Chondrocyte (in vitro differentiated cells): ENCODE data around the gene FREY1. TPM values are rescaled to one million over a fixed set of nuclear protein-coding genes. Genes with fewer than 3 reads are reported as not detected.
A peak's percentile ranks its signal among the peaks of the same experiment; 100 is the strongest.
"Not testable (repeated sequence)": the region's sequence is repeated elsewhere in the genome, so short reads cannot be mapped to it uniquely, and the experiment has no call there.

Source experiments
- DNase-seq: peaks from one replicate; pipeline ENCODE4 v3.0.0; 2021; ENCODE audit warnings: mixed read lengths, low spot score
- H3K27ac Mint-ChIP-seq: one replicate; pipeline ENCODE4 v1.8.0; 2021; ENCODE audit warnings: mild to moderate bottlenecking, moderate library complexity, mixed read lengths; ENCODE audit not compliant: unreplicated experiment
- H3K27me3 Mint-ChIP-seq: 2 replicates; pipeline ENCODE4 v1.8.0; 2021; ENCODE audit warnings: low read depth, mixed read lengths
- H3K36me3 Mint-ChIP-seq: 2 replicates; pipeline ENCODE4 v1.8.0; 2021; ENCODE audit warnings: low read depth, mixed read lengths
- H3K4me1 Mint-ChIP-seq: 2 replicates; pipeline ENCODE4 v1.8.0; 2021; ENCODE audit warnings: low read depth, mild to moderate bottlenecking, mixed read lengths
- H3K4me3 Mint-ChIP-seq: one replicate; pipeline ENCODE4 v1.8.0; 2021; ENCODE audit warnings: mild to moderate bottlenecking, moderate library complexity, mixed read lengths; ENCODE audit not compliant: unreplicated experiment
- H3K9me3 Mint-ChIP-seq: 2 replicates; pipeline ENCODE4 v1.8.0; 2021; ENCODE audit warnings: low read depth, mixed read lengths
- total RNA-seq: library from RNA; stranded (reverse); gene quantifications from 3 replicates; pipeline ENCODE4 v1.2.1, GENCODE V29; 2021
- TF ChIP-seq, protein P1 (sequence below): fragments of 200-600 bp; sonication (generic); IDR thresholded peaks from 2 replicates; pipeline ENCODE4 v1.5.0; 2021; ENCODE audit warnings: antibody characterized with exemption, mild to moderate bottlenecking, moderate library complexity

The FREY1 gene
- total RNA-seq, 1 donor from 2014 or later: 0.80 TPM

DNA sequence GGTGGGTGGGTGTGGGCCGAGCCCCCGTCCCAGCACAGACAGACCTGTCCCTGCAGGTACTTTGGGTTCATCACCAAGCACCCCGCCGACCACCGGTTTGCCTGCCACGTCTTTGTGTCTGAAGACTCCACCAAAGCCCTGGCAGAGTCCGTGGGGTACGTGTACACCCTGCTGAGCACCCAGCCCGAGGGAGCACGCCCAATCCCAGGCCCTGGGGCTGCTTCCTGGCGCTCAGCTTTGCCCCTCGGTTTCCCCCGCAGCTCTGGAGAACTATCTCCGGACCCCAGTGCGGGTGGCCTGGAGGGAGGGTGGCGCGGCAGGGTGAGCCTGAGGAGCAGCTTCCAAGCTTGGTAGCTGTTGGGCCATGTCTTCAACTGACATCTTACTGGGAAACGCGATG, 2.0 kb downstream of the FREY1 start:
- Mint-ChIP-seq H3K9me3 (no peaks in the 10 kb centered on the region), H3K4me3 (no peak overlapping the region), H3K36me3 (no peaks in the 10 kb centered on the region), H3K27me3 (no peaks in the 10 kb centered on the region), H3K27ac (no peak overlapping the region), H3K4me1 (peaks cover 9% of the 10 kb centered on the region)
- DNase-seq: no peak
- TF ChIP-seq, protein P1, sequence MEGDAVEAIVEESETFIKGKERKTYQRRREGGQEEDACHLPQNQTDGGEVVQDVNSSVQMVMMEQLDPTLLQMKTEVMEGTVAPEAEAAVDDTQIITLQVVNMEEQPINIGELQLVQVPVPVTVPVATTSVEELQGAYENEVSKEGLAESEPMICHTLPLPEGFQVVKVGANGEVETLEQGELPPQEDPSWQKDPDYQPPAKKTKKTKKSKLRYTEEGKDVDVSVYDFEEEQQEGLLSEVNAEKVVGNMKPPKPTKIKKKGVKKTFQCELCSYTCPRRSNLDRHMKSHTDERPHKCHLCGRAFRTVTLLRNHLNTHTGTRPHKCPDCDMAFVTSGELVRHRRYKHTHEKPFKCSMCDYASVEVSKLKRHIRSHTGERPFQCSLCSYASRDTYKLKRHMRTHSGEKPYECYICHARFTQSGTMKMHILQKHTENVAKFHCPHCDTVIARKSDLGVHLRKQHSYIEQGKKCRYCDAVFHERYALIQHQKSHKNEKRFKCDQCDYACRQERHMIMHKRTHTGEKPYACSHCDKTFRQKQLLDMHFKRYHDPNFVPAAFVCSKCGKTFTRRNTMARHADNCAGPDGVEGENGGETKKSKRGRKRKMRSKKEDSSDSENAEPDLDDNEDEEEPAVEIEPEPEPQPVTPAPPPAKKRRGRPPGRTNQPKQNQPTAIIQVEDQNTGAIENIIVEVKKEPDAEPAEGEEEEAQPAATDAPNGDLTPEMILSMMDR: no peak

DNA sequence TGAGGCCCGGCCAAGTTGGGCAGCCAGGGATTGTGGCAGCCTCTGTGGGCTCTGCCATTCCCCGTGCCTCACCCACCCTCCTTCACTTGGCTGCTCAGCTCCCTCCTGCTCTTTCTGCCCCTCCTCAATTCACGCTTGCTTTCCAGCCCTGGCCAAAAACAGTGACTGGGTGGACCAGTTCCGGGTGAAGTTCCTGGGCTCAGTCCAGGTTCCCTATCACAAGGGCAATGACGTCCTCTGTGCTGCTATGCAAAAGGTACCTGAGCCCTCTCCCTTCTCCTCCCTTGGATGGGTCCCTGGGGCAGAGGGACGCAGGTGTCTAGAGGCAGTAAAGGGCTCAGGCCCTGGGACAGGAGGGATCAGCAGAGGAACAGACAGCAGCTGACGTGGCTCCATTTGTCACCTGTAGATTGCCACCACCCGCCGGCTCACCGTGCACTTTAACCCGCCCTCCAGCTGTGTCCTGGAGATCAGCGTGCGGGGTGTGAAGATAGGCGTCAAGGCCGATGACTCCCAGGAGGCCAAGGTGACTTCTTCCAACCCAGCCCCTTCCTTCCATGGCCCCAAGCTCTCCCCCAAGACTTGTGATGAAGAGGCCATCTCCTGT, 2.7 kb downstream of the FREY1 start:
- Mint-ChIP-seq H3K9me3 (no peaks in the 10 kb centered on the region), H3K27me3 (no peaks in the 10 kb centered on the region), H3K4me1 (peaks cover 9% of the 10 kb centered on the region), H3K36me3 (no peaks in the 10 kb centered on the region), H3K27ac (no peak overlapping the region), H3K4me3 (no peak overlapping the region)
- no peak for DNase-seq
- TF ChIP-seq, protein P1: no peak

DNA sequence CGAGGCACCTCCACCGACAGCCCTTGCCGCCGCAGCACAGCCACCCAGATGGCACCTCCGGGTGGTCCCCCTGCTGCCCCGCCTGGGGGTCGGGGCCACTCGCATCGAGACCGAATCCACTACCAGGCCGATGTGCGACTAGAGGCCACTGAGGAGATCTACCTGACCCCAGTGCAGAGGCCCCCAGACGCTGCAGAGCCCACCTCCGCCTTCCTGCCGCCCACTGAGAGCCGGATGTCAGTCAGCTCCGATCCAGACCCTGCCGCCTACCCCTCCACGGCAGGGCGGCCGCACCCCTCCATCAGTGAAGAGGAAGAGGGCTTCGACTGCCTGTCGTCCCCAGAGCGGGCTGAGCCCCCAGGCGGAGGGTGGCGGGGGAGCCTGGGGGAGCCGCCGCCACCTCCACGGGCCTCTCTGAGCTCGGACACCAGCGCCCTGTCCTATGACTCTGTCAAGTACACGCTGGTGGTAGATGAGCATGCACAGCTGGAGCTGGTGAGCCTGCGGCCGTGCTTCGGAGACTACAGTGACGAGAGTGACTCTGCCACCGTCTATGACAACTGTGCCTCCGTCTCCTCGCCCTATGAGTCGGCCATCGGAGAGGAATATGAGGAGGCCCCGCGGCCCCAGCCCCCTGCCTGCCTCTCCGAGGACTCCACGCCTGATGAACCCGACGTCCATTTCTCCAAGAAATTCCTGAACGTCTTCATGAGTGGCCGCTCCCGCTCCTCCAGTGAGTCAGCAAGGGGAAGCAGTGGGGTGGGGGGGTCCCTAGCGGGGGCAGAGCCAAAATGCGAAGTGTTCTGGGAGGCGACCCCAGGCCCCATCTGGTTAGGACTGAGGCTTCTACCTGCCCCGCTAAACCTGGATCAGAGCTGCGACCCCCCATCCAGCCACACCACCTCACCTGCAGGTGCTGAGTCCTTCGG, 4.4 kb downstream of the FREY1 start:
- H3K4me3 Mint-ChIP-seq: no peak overlapping the region

DNA sequence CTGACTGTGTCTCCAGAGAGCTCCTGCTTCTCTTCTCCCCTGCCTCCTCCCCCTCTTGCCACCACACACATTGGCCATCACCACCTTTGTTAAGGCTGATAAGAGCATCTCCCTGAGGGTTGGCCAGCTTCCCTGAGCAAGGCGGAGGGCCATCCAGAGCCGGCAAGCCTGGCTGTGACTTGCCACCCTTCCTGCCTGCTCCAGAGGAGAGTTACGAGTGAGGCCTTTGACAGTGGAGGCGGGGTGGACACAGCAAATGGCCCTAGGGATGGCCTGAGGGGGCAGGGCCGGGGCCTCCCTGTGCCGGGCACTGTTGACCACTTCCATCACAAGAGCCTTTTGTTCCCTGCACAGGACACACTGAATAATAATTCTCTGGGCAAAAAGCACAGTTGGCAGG, 5.4 kb downstream of the FREY1 start:
- H3K4me3 Mint-ChIP-seq: peak overlapping the region; percentile 16
- no peaks in the 10 kb centered on the region for H3K9me3 Mint-ChIP-seq
- no peaks in the 10 kb centered on the region for H3K27me3 Mint-ChIP-seq
- TF ChIP-seq, protein P1: no peak
- H3K27ac Mint-ChIP-seq: no peak overlapping the region
- no peak for DNase-seq
- H3K36me3 Mint-ChIP-seq: no peaks in the 10 kb centered on the region
- peaks cover 9% of the 10 kb centered on the region for H3K4me1 Mint-ChIP-seq

More for the DNA sequence above, 4.4 kb downstream of the FREY1 start:
- Mint-ChIP-seq H3K9me3 (no peaks in the 10 kb centered on the region), H3K4me1 (peaks cover 9% of the 10 kb centered on the region), H3K27me3 (no peaks in the 10 kb centered on the region), H3K36me3 (no peaks in the 10 kb centered on the region), H3K27ac (no peak overlapping the region)
- peak; percentile 91 for DNase-seq
- TF ChIP-seq, protein P1: no peak

DNA sequence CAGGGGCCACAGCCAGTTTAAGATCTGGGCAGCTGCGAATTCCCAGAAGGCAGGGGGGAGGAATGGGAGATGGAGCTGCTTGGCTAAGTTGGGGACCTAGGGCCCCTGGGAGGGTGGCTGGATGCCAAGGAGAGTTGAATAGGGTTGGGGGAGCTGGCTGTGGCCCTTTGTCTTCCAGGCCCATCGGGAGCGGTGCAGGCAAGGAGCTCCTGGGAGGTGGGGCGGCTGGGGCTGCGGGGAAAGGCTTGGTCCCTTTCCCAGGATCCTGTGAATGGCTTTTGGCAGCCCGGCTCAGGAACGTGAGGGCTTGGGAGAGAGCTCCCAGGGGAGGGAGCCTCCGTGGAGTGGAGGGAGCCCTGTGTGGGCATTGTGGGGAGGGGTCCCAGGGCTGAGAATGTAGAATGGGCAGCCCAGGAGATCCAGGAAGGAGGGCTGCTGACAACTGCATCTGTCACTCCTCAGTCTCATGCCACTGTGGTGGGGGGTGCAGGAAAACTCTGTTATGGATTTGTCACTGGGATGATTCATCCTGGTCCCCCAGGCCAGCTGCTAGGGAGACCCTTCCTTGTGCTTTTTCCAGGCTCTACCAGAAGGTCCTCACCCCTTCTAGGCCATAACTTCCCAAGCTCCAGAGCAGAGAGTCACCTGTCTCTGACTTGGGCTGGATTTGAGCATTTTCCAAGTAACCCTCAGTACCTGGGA, 6.0 kb downstream of the FREY1 start:
- H3K4me1 Mint-ChIP-seq: peaks cover 9% of the 10 kb centered on the region
- H3K27me3 Mint-ChIP-seq: no peaks in the 10 kb centered on the region
- TF ChIP-seq, protein P1: no peak
- H3K27ac Mint-ChIP-seq: peak overlapping the region; percentile 3
- H3K4me3 Mint-ChIP-seq: peak overlapping the region; percentile 64
- peak; percentile 85 for DNase-seq
- no peaks in the 10 kb centered on the region for H3K9me3 Mint-ChIP-seq
- H3K36me3 Mint-ChIP-seq: no peaks in the 10 kb centered on the region

DNA sequence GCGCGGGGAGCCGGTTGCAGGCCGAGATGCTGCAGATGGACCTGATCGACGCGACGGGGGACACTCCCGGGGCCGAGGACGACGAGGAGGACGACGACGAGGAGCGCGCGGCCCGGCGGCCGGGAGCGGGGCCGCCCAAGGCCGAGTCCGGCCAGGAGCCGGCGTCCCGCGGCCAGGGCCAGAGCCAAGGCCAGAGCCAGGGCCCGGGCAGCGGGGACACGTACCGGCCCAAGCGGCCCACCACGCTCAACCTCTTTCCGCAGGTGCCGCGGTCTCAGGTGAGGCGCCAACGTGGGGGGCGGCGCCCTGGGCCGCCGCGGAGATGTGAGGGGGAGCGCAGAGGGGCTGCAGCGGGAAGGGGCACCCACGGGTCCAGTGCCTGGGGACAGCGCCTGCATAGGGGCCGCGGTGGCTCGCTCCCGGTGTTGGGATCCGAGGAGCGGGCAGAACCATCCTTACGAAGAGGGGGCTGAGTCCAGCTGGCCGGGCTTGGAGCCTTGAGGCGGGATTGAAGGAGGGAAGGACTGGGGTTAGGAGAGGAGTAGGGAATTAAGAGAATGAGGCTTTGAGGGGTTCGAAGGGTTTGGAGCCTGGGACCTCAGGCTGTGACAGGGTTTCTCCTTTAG, 6.8 kb downstream of the FREY1 start:
- H3K4me1 Mint-ChIP-seq, H3K9me3 Mint-ChIP-seq, H3K36me3 Mint-ChIP-seq, DNase-seq, H3K27me3 Mint-ChIP-seq: not testable (repeated sequence)
- Mint-ChIP-seq H3K27ac (peak overlapping the region; percentile 3), H3K4me3 (peak overlapping the region; percentile 64)
